Measurements from ENCODE around the gene PCCB.

DNA sequence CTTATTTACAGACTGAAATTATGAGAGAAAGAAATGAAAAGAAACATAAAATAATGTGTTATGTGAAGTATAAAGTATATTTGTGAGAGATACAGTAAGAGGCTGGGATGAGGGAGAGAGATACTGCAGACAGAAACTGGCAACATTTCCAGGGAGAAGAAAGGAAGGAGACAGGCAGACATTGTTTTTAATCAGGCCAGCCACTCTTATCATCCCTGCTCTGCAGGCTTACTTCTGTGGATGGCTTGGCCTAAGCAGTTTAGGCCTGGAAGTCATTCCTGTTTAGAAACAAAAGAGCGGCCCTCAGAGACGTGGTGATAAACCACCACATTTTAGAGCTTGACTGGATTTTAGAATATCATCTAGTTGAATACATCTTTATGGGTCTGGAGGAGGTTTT, 12.4 kb downstream of the PCCB start:
- TF ChIP-seq POLR2AphosphoS5 (IDR thresholded peaks at IDR 0.05; ENCODE audit: borderline replicate concordance, low read depth, low read length) (no peak), EZH2 (IDR thresholded peaks at IDR 0.05) (no peak), FOXP2 (optimal IDR thresholded peaks at IDR 0.05; ENCODE audit: control extremely low read depth, extremely low read length, insufficient read depth) (no peak)
